Measurements from ENCODE around the gene FRMD4A. TPM values are rescaled to one million over a fixed set of nuclear protein-coding genes. Genes with fewer than 3 reads are reported as not detected.

FRMD4A gene
- total and polyA plus RNA-seq, 2 of the 4 experiments (the other 2 are of a cell fraction), result 30.3 to 68.8 TPM

DNA sequence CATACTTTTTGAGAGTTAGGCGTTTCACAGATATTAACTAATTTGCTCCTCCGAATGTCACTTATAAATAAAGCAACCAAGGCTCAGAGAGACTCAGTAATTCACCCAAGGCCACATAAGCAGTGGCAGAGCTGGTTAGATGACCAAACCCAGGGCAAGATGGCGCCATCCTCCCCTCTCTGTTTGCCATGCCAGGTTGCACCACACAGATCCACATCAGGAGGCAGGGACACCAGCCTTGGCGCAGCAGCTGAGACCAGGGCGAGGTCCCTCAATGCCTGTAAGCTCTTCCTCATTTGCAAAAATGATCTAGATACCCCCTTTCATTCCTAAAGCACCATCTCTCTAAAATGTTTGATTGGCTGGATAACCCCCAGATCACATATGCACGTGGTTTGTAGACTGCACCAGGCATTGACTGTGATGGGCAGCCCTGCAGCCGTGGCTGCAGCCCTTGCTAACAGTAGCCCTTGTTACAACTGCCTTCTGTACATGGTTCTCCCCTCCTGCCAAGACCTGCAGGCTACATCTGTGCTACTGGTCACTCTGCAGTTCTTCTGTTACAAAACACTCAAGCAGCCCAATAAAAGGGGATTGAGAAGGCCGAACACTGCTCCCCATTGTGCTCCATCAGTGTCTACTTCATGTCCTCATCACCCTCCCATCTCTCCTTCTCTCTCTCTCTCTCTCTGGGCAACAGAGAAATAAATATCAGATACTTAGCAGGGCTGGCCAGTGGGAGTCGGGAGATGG lies 445.3 kb downstream of the FRMD4A start (continued):
- TF ChIP-seq CEBPB (IDR thresholded peaks at IDR 0.05; ENCODE audit: low read depth, low read length), result no peak

DNA sequence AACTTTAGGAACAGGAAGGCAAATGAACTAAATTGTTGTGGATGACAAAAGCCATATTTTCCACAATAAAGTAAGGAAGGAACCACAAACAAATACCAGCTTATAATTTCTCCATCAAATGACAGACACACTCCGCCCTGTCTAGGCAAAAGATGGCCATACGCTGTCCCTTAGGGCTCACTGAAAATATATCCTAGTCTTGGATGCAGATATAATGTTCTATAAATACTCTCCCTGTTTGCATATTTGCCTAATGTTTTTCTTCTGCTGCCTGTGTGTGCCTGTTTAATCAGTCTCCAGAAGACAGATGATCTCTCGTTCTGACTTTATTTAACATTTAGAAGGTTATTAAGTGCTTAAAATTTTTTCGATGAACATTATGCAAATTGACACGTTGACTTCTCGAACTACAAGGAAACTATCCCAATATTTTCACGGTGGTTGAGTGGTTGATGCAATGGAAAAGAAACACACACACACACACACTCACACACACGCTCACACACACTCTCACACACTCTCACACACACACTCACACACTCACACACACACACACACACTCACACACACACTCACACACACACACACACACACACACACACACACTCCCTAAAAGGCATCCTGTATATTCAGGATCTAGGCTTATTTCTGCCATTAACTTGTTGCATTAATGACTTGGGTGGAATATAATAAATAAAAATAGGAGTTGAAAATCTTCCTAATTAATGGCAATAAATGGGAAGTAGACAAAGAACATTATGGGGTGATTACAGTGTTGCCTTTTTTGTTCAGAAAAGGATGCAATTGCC lies 446.9 kb downstream of the FRMD4A start:
- Histone ChIP-seq H4K8ac (ENCODE audit: low read depth in 2 of 2, low read length in 2 of 2) (peak overlapping the region in 1 of 2 experiments; percentile 59; a peak in 1 of 4 replicates), H4K5ac (ENCODE audit: low read depth, low read length) (peak overlapping the region; percentile 34; the same call in 1 of the 2 replicates), H3K4me1 (ENCODE audit: control insufficient read depth, insufficient read depth, low read length) (peaks cover 10% of the 10 kb centered on the region), H3K36me3 (ENCODE audit: control insufficient read depth, insufficient read depth, low read length) (no peaks in the 10 kb centered on the region), H3K9ac (ENCODE audit: low read depth, low read length) (no peak overlapping the region), H2BK5ac (ENCODE audit: low read depth, low read length, poor library complexity, severe bottlenecking) (peak overlapping the region; percentile 35), H3K9me1 (ENCODE audit: insufficient read depth, low read length) (peaks cover 18% of the 10 kb centered on the region), H3K4me2 (ENCODE audit: low read depth, low read length) (no peak overlapping the region; the same call in 1 of the 2 replicates), H3K4me3 (ENCODE audit: insufficient read depth, low read depth, low read length) (no peak overlapping the region), H3K27me3 (ENCODE audit: control insufficient read depth, insufficient read depth, low read length) (no peaks in the 10 kb centered on the region), H2AK9ac (replicated peaks; ENCODE audit: low read depth, low read length, poor library complexity) (no peak overlapping the region), H3K27ac (ENCODE audit: insufficient read depth, low read length) (no peak overlapping the region), H2BK15ac (ENCODE audit: low read depth, low read length) (peak overlapping the region; percentile 82; the same call in 1 of the 3 replicates), H3K9me3 (ENCODE audit: control insufficient read depth, insufficient read depth, low read length) (no peaks in the 10 kb centered on the region), H3K4ac (ENCODE audit: low read depth, low read length) (peak overlapping the region; percentile 67; the same call in 1 of the 2 replicates), H3K18ac (ENCODE audit: low read depth, low read length) (peak overlapping the region; percentile 9; the same call in 1 of the 2 replicates), H3K14ac (replicated peaks; ENCODE audit: low read depth, low read length) (peak overlapping the region; percentile 84; the same call in 1 of the 2 replicates), H2BK120ac (ENCODE audit: low read depth, low read length) (peak overlapping the region; percentile 29; the same call in 1 of the 2 replicates), H2AK5ac (ENCODE audit: low read depth, low read length) (peak overlapping the region; percentile 70; the same call in 1 of the 2 replicates), H2AFZ (replicated peaks; ENCODE audit: low read length, poor library complexity) (no peak overlapping the region), H3K23ac (ENCODE audit: low read depth, low read length) (no peak overlapping the region; the same call in 1 of the 2 replicates), H3K79me1 (ENCODE audit: low read depth in 1 of 2, low read length in 2 of 2) (peaks cover 30 to 82% of the 10 kb centered on the region in 2 experiments), H3K56ac (ENCODE audit: extremely low read depth, insufficient read depth, low read length) (no peak overlapping the region), H2BK20ac (ENCODE audit: low read depth, low read length) (no peak overlapping the region), H4K20me1 (ENCODE audit: insufficient read depth, low read length) (no peaks in the 10 kb centered on the region), H4K91ac (ENCODE audit: insufficient read depth, low read depth, low read length) (no peak overlapping the region; the same call in 1 of the 2 replicates)
- ChIA-PET POLR2A (ENCODE audit: unreplicated experiment) (no interaction called here), CTCF (no interaction called here)
- dilution Hi-C loops (cut with HindIII; ENCODE audit: low sequenced_read_pairs, unreplicated experiment) (no loop called here), in situ Hi-C loops (cut with MboI; ENCODE audit: low sequenced_read_pairs) (no loop called here), intact Hi-C loops (cut with micrococcal nuclease) (no loop called here)
- WGBS, 2 experiments (ENCODE audit: extremely low coverage in 2 of 2, insufficient read length in 1 of 2), result no CpG with 5 or more reads among the region's 8 CpGs
- ATAC-seq (ENCODE audit: low read depth), result no peak
- no peak for DNase-seq
- BruUV-seq (replicated peaks), result no TSS peak
- no peak for TF ChIP-seq MAFK (IDR thresholded peaks at IDR 0.05; ENCODE audit: low read depth, low read length)
- TF ChIP-seq SMC3 (IDR thresholded peaks at IDR 0.05; ENCODE audit: low read depth, low read length), result no peak
- TF ChIP-seq, protein P1, sequence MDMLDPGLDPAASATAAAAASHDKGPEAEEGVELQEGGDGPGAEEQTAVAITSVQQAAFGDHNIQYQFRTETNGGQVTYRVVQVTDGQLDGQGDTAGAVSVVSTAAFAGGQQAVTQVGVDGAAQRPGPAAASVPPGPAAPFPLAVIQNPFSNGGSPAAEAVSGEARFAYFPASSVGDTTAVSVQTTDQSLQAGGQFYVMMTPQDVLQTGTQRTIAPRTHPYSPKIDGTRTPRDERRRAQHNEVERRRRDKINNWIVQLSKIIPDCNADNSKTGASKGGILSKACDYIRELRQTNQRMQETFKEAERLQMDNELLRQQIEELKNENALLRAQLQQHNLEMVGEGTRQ (IDR thresholded peaks at IDR 0.05; ENCODE audit: low read depth, low read length), result no peak
- TF ChIP-seq BHLHE40 (IDR thresholded peaks at IDR 0.05; ENCODE audit: low read depth, low read length), result no peak
- TF ChIP-seq MAZ (IDR thresholded peaks at IDR 0.05; ENCODE audit: borderline replicate concordance, low read depth, low read length), result no peak
- no peak for TF ChIP-seq CEBPB (IDR thresholded peaks at IDR 0.05; ENCODE audit: low read depth, low read length)
- TF ChIP-seq, protein P2, sequence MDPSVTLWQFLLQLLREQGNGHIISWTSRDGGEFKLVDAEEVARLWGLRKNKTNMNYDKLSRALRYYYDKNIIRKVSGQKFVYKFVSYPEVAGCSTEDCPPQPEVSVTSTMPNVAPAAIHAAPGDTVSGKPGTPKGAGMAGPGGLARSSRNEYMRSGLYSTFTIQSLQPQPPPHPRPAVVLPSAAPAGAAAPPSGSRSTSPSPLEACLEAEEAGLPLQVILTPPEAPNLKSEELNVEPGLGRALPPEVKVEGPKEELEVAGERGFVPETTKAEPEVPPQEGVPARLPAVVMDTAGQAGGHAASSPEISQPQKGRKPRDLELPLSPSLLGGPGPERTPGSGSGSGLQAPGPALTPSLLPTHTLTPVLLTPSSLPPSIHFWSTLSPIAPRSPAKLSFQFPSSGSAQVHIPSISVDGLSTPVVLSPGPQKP (IDR thresholded peaks at IDR 0.05; ENCODE audit: borderline replicate concordance, low read depth, low read length), result no peak
- TF ChIP-seq RAD21 (IDR thresholded peaks at IDR 0.05; ENCODE audit: low read length), result no peak
- no peak for TF ChIP-seq NFE2L2 (IDR thresholded peaks at IDR 0.05; ENCODE audit: low read depth, low read length)
- no peak for TF ChIP-seq FOS (IDR thresholded peaks at IDR 0.05; ENCODE audit: low read depth, low read length)
- TF ChIP-seq MXI1 (IDR thresholded peaks at IDR 0.05; ENCODE audit: borderline replicate concordance, low read depth, low read length), result no peak
- no peak for TF ChIP-seq POLR2A (IDR thresholded peaks at IDR 0.05; ENCODE audit: low read depth, low read length)

Data from IMR-90 (cell line).